Measurements from ENCODE around the gene SUMO2.
"Not testable (repeated sequence)": the region's sequence is repeated elsewhere in the genome, so short reads cannot be mapped to it uniquely, and the experiment has no call there.

The SUMO2 gene

DNA sequence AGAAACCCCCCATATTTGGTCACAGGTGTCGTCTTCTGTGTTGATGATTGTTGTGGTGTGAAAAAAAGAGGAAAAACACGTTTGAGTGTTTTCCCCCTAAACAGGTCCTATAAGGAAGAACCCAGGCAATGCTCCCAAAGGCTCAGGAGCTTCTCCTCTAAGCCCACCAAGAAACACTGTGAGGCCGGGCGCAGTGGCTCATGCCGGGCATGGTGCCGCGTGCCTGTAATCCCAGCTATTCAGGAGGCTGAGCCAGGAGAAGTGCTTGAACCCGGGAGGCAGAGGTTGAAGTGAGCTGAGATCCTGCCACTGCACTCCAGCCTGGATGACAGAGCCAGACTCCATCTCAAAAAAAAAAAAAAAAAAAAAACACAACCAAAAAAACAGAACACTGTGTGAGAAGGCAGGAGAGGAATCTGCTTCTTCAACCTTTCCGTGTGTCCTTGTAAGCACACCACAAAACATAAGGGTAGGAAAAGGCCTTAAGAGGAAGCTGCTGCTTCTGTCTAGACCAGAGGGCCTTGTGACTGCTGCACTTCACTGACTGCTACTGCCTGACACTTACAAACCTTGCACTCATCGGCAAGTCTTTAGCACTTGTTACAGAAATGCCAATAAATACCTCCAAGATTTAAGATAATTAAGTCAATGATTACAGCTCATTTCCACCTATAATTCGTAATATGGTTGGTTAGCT, 37.8 kb downstream of the SUMO2 start:
- DNase-seq (ENCODE audit: low read depth in 2 of 2) = no peak

DNA sequence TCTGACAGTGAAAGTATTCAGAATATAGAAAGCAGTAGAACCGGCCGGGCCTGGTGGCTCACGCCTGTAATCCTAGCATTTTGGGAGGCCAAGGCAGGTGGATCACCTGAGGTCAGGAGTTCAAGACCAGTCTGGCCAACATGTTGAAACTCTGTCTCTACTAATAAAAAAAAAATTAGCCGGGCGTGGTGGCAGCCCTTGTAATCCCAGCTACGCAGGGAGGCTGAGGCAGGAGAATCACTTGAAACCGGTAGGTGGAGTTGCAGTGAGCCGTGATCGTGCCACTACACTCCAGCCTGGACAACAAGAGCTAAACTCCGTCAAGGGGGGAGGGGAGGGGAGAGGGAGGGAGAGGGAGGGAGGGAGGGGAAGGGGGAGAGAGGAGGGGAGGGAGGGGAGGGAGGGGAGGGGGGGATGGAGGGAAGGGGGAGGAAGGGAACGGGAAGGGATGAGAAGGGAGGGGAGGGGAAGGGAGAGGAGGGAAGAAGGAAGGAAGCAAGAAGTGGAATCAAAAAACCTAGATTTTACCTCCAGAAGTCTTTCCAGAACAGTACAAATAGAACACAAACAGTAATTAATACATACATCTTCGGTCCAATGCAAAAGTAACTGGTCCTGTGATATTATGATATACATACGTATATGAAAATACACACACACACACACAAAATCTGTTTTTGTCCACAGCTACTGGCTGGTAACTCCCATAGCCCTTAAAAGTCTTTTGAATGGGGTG, 40.4 kb downstream of the SUMO2 start:
- no peak for DNase-seq (ENCODE audit: low read depth in 2 of 2)

DNA sequence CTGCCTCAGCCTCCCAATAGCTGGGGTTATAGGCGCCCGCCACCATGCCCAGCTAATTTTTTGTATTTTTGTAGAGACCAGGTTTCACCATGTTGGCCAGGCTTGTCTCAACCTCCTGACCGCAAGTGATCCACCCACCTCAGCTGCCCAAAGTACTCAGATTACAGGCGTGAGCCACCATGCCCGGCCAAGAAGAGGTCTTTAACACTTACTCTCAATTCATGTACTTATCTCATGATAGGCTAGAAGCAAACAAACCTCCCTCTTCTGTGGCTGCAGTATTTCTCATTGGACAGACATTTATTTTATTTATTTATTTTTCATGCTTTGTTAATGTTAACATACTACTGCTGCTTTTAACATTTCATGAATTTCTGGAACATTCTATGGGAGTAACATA, 44.2 kb downstream of the SUMO2 start:
- DNase-seq (ENCODE audit: low read depth in 2 of 2) = no peak

DNA sequence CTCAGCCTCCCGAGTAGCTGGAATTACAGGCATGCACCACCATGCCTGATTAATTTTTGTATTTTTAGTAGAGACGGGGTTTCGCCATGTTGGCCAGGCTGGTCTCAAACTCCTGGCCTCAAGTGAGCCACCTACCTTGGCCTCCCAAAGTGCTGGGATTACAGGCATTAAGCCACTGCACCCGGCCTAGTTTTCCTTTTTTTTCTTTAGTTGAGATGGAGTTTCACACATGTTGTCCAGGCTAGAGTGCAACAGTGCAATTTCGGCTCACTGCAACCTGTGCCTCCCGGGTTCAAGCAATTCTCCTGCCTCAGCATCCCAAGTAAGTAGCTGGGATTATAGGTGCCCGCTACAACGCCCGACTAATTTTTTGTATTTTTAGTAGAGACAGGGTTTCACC, 45.0 kb downstream of the SUMO2 start:
- DNase-seq (ENCODE audit: low read depth in 2 of 2) = not testable (repeated sequence)

DNA sequence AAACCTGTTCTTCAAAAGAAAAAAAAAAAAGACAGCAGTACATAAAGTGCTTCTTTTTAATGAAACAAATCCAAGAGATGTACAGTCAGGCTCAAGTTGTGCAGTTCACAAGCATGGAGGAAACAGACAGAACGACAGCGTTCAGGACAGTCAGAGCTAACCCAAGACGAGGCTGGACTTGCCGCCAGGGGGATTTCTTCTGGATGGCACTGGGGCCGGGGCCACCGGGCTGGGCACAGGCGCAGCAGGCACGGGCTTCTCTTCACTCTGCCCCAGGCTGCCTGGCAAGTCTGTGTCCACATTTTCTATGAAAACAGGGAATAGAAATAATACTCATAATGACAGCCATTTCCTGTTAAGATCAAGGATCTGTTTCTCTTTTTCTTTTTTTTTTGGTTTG, 46.8 kb downstream of the SUMO2 start:
- DNase-seq (ENCODE audit: low read depth in 2 of 2) = no peak

DNA sequence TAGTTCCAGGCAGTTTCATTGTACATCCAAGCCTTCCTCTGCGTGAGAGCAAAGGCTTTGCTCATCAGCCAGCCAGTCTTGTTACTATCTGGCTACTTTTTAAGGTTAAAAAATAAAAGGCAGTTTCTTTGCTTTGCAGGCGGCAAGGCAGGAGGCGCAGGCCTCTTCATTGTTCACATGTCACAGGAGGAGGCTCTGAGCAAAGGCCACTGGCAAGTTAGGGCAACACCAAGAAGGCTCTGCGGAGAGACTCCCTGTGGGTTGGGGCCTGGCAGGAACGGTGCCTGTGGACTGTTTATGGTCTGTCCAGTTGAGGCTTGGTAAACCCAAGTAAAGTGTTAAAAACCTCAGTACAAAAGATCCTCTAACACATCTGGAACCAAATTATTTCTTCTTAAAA, 47.3 kb downstream of the SUMO2 start:
- no peak for DNase-seq (ENCODE audit: low read depth in 2 of 2)

DNA sequence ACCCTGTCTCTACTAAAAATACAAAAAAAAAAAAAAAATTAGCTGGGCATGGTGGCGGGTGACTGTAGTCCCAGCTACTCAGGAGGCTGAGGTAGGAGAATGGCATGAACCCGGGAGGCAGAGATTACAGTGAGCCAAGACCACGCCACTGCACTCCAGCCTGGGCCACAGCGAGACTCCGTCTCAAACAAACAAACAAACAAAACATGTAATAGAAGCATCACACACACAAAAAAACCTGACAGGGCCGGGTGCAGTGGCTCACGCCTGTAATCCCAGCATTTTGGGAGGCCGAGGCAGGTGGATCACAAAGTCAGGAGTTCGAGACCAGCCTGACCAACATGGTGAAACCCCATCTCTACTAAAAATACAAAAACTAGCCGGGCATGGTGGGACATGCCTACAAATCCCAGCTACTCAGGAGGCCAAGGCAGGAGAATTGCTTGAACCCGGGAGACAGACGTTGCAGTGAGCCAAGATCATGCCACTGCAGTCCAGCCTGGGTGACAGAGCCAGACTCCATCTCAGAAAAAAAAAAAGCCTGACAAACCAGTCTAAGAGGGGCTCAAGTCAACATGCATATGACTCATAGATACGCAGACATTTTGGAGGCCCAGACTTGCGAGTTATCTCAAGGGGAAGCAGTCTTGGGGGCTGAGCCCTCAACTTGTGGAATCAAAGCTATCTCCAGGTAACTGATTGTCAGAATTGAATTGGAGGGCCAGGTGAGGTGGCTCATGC, 49.0 kb downstream of the SUMO2 start:
- DNase-seq (ENCODE audit: low read depth in 2 of 2) = not testable (repeated sequence)

DNA sequence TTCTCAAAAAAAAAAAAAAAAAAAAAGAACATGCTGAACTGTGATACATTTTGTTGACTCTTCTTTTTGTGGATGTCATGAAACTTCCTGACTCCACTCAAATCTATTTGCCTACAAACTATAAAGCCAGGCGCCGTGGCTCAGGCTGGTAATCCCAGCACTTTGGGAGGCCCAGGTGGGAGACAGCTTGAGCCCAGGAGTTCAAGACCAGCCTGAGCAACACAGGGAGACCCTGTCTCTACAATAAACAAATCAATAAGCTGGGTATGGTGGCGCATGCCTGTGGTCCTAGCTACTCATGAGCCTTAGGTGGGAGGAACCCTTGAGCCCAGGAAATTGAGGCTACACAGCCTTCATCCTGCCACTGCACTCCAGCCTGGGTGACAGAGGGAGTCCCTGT, 49.8 kb downstream of the SUMO2 start:
- no peak for DNase-seq (ENCODE audit: low read depth in 2 of 2)

DNA sequence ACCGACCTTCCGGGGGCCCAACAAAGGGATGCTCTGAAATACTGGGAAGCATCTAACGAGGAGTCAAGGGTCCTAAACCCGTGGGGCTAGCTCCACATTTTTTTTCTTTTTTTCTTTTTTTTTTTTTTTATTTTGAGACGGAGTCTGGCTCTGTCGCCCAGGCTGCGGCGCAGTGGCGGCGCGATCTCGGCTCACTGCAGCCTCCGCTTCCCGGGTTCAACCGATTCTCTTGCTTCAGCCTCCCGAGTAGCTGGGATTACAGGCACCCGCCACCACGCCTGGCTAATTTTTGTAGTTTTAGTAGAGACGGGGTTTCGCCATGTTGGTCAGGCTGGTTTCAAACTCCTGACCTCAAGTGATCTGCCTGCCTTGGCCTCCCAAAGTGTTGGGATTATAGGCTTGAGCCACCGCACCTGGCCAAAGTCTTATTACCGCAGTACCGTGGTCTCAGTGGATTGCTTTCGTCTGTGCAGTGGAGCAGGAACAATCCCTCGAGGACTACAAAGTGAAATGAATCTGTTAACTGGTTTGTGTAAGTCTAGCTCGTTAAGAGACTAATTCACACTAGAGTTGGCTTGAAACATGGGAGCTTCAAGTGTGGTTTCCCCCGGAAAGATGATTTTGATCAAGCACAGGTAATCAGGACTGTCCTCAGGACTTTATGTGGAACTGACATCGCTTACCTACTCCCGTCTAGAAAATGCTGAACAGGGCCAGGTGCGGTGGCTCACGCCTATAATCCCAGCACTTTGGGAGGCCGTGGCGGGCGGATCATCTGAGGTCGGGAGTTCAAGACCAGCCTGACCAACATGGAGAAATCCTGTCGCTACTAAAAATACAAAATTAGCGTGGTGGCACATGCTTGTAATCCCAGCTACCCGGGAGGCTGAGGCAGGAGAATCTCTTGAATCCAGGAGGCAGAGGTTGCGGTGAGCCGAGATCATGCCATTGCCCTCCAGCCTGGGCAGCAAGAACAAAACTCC, 50.5 kb downstream of the SUMO2 start:
- DNase-seq (ENCODE audit: low read depth in 2 of 2) = not testable (repeated sequence)

DNA sequence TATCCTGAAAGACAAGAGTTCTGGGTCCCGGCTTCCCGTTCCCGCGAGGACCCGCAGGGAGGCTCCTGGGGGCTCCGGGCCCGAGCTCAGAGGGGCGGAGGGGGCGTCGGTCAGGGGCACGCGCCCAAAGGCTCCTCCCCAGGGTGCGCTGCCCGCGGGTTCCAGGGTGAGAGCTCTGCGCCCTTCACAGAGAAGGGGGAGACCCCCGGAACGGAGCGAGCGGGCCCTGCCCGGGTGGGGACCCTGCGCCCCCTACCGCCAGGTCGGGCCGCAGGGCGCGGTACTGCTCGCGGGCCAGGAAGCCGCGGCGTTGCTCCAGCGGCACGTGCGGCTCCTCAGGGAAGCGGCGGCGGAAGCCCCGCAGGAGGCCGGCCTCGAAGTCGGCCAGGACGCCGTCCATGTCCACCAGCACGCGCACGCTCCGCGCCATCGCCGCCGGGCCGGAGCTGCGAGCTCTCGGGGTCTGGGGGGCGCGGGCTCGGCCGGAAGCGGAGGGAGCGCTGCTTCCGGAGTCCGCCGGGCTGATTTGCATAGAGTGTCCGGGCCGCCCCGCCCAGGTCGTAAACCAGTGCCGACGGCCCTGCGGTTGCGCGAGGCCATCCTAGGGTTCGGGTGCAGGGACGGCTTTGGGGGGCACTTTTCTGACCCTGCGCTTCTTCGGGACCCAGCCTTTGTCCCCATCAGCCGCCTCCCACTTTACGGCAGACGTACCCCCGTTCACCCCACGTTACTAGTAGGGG, 51.3 kb downstream of the SUMO2 start, which contains the start of gene NT5C:
Gene NT5C, minus strand, starts transcription at position 465 of the 740 bp plus-strand sequence. Its CDS starts 35 bp downstream, at position 430.
- DNase-seq (ENCODE audit: low read depth in 2 of 2) = peak; percentile 72 to 78

DNA sequence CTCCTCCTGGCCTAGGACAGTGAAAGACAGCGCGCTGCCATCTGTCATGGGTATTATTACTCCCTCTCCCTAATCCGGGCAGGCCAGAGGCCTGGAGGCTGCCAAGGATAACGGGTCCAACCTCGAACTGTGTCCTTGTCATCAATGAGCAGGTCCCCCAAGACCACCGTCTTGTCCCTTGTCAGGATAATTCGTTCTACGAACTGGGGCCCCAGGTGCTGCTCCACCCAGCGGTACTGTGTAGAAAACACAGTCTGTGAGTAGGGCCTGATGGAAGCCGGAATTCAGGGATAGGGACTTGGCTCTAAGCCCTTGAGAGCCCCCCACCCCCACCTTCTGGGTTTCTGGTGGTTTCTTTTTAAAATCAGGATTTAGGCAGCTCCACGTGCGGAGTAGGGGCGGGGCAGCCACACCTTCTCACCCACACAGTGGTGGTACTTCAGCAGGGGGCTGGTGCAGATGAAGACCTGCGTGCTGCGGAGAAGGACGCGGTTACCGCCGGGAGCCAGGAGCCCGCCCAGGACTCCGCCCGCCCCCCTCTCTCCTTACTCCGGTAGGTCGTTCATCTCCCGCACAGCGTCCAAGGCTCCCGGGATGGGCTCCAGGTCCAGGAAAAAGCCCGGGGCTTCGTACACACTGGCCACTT, 52.0 kb downstream of the SUMO2 start:
- DNase-seq (ENCODE audit: low read depth in 2 of 2) = peak in 1 of 2 donors; percentile 39

DNA sequence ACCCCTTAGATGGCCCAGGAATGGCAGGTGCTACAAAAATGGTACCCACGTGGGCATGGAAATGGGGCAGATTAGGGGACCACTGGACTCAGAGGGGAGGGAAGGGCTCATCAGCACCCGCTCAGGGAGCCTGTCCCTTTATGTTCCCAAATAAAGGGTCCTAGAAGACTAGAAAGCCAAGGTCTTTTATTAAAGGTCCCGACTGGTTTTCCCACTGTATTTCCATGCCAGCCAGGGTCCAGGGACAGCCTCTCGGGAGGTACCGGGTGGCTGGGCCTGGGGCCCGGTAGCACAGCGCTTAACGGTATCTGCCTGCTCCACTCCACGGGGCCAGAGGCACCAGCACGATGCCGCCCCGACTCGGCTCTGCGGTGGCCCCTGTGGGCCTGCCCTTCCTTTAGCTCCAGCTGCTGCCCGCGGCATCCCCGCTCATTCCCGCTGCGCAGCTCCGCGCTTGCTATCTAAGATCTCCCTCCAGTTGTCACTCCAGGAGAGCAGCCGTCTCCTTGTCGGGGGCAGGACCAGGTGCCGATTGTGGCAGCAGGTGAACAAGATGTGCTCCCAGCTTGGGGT, 52.6 kb downstream of the SUMO2 start:
- DNase-seq (ENCODE audit: low read depth in 2 of 2) = no peak

DNA sequence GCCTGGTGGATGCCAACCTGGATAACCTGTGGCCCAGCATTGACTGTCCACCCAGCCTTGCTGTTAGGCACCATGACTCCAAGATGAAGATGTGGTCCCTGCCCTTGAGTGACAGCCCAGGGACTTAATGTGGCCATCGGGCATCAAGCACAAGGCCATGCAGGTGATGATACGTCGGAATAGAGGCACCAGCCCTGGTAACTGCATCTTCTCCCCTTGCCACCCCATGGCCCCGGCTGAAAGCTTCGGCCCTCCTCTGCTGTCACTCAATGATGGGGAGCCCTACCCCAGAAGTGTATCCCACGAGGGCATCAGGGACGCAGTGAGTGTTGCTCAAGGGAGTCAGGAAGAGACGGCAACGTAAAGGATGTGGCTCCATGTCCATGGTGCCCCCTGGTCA, 53.2 kb downstream of the SUMO2 start:
- no peak for DNase-seq (ENCODE audit: low read depth in 2 of 2)

DNA sequence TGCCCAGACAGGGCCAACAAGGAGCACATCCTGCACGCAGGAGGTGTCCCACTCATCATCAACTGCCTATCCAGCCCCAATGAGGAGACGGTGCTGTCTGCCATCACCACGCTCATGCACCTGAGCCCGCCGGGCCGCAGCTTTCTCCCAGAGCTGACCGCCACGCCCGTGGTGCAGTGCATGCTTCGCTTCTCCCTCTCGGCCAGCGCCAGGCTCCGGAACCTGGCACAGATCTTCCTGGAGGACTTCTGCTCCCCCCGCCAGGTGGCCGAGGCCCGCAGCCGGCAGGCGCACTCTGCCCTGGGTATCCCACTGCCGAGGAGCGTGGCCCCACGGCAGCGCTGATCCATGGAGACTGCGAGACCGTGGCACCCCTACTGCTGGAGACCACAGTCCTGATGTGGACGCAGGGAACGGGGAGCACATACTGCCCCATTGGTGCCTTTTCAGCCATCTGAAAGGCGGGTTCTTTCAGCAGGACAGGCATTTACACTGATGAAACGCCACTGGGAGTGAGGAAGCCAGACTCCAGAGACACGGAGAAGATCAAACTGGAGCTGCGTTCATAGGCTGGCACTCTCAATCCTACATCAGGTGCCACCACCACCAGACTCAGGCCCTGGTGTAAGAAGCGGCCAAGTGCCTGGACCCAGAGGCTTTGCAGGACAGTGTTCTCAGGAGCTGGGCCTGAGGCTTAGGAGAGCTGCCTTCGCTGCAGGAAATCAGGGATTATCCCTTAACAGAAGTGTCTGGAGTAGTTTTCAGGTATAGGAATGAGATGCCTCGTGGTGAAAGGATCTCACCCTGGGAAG, 53.9 kb downstream of the SUMO2 start:
- no peak for DNase-seq (ENCODE audit: low read depth in 2 of 2)

DNA sequence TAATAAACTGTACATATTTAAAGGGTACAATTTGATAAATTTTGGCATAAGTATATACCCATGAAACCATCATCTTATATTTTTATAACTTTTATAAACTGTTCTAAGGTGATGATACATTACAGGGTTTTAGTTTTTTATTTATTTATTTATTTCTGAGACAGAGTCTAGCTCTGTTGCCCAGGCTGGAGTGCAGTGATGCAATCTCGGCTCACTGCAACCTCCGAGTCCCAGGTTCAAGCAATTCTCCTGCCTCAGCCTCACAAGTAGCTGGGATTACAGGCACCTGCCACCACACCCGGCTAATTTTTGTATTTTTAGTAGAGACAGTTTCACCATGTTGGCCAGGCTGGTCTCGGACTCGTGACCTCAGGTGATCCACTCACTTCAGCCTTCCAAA, 54.8 kb downstream of the SUMO2 start:
- DNase-seq (ENCODE audit: low read depth in 2 of 2) = not testable (repeated sequence)

DNA sequence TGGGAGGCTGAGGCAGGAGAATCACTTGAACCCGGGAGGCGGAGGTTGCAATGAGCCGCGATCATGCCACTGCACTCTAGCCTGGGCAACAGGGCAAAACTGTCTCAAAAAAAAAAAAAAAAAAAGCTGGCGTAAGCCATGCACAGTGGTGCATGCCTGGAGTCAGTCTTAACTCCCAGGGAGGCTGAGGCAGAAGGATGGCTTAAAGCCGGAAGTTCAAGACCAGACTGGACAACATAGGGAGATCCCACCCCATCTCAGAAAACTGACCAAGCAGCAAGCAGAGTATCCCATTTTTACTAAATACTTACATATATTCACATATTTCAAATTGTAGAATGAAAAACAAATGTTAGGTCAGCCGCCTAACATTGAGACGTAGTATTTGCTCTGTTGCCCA, 55.8 kb downstream of the SUMO2 start:
- DNase-seq (ENCODE audit: low read depth in 2 of 2) = no peak

DNA sequence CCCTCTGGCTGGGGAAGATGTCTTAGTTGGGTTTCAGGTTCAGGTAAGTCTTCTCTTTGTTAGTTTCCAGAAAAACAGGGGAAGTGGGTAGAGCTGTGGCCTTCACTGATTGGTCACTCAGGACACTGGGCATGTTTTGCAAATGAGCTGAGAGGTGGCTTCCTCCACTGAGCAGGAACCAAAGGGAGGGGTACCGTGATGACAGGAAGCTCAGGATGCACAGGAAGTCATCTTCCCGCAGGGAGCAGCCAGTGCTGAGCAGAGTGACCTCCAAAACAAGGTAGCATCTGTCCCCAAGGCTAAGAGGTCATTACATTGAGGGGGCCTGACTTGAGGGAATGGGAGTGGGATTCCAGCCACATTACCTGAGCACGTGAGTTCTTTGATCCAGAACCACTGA, 56.8 kb downstream of the SUMO2 start:
- DNase-seq (ENCODE audit: low read depth in 2 of 2) = no peak

DNA sequence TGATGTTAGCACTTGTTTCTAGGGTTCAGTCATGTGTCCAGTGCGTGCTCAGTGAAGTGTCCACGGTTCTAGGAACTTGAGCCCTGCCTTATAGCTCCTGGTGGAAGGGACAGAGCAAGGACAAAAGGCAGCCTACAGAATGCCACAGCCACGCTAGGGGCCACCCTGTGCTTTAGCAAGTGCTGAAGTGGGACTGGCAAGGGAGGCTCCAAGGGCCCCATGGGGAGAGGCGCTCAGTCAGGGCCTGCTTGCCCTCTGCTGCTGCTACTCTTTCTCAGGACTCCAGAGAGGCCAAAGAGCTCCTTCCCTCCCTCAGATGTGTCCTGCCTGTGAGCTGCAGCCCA, 58.0 kb downstream of the SUMO2 start:
- DNase-seq (ENCODE audit: low read depth in 2 of 2) = no peak
